ENCODE data around the gene NKAP.
"Not testable (repeated sequence)": the region's sequence is repeated elsewhere in the genome, so short reads cannot be mapped to it uniquely, and the experiment has no call there.

The NKAP gene

DNA sequence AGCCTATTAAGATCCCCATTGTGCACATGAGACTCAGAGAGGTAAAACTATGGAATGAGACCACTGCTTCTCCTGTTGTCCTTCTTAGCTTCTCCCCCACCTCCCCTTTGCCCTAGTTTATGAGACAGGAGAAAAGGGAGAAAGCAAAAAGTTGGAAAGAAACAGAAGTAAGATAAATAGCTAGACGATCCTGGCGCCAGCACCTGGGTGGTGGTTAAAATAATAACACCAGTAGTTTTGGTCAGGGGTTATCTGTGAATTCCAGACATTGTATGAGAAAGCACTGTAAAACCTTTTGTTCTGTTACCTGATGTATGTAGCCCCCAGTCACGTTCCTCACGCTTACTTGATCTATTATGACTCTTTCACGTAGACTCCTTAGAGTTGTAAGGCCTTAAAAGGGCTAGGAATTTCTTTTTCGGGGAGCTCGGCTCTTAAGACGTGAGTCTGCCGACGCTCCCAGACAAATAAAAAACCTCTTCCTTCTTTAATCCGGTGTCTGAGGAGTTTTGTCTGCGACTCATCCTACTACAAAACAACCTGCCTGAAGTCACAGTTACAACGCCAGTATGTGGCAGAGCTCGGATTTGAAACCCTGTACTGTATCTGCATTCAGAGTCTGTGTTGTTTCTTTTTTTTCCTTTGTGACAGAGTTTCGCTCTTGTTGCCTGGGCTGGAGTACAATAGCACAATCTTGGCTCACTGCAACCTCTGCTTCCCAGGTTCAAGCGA is 51.4 kb downstream of the NKAP start:
- not testable (repeated sequence) for H3K27ac ChIP-seq (ENCODE audit: insufficient read depth, low read length, poor library complexity, severe bottlenecking); H3K27me3 ChIP-seq (replicated peaks; ENCODE audit: control insufficient read depth, insufficient read depth, low read length, poor library complexity, severe bottlenecking); H3K4me1 ChIP-seq (ENCODE audit: control insufficient read depth, insufficient read depth, low read length, poor library complexity, severe bottlenecking); H3K9me3 ChIP-seq (ENCODE audit: control insufficient read depth, low read length); H3K4me3 ChIP-seq (ENCODE audit: insufficient read depth, low read depth, low read length, poor library complexity, severe bottlenecking); DNase-seq; H3K36me3 ChIP-seq (ENCODE audit: control insufficient read depth, insufficient read depth, low read length)

DNA sequence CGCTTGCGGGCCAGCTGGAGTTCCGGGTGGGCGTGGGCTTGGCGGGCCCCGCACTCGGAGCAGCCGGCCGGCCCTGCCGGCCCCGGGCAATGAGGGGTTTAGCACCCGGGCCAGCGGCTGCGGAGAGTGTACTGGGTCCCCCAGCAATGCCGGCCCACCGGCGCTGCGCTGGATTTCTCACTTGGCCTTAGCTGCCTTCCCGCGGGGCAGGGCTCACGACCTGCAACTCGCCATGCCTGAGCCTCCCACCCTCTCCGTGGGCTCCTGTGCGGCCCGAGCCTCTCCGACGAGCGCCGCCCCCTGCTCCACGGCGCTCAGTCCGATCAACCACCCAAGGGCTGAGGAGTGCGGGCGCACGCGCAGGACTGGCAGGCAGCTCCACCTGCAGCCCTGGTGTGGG is 52.9 kb downstream of the NKAP start:
- H3K27ac ChIP-seq (ENCODE audit: insufficient read depth, low read length, poor library complexity, severe bottlenecking); H3K4me1 ChIP-seq (ENCODE audit: control insufficient read depth, insufficient read depth, low read length, poor library complexity, severe bottlenecking); H3K4me3 ChIP-seq (ENCODE audit: insufficient read depth, low read depth, low read length, poor library complexity, severe bottlenecking); H3K9me3 ChIP-seq (ENCODE audit: control insufficient read depth, low read length); H3K36me3 ChIP-seq (ENCODE audit: control insufficient read depth, insufficient read depth, low read length); H3K27me3 ChIP-seq (replicated peaks; ENCODE audit: control insufficient read depth, insufficient read depth, low read length, poor library complexity, severe bottlenecking); DNase-seq: not testable (repeated sequence)

DNA sequence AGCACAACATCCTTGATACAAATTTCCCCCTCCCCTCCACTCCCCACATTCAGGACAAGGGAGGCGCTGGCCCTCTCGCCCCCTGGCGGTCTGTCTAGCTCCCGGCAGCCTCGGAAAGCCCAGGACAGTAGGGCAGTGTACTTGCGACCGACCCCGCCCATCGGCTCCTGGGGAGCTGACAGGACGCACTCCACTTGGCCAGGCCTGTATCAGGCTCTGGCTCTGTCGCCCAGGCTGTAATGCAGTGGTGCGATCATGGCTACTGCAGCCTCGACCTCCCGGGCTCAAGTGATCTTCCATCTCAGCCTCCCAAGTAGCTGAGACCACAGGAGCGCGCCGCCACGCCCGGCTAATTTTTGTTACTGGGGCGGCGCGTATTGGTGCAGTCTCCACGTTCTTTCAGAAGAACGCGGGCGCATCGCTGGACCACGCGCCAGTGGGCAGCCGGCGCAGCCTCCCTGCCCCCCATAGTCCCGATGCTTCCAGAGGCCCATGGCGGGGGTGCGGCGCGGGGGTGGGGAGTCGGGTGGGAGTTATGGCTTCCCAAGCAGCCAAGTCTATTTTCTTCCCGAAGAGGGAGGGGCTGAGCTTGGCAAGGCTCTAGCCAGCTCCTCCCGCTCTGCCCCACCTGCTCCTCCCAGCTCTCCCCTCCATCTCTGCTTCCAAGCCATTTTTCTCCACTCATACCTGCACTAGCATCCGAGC is 55.7 kb downstream of the NKAP start:
- Histone ChIP-seq H3K4me1 (ENCODE audit: control insufficient read depth, insufficient read depth, low read length, poor library complexity, severe bottlenecking) (peaks cover 4% of the 10 kb centered on the region), H3K36me3 (ENCODE audit: control insufficient read depth, insufficient read depth, low read length) (no peaks in the 10 kb centered on the region), H3K9me3 (ENCODE audit: control insufficient read depth, low read length) (no peaks in the 10 kb centered on the region), H3K27ac (ENCODE audit: insufficient read depth, low read length, poor library complexity, severe bottlenecking) (no peak overlapping the region), H3K27me3 (replicated peaks; ENCODE audit: control insufficient read depth, insufficient read depth, low read length, poor library complexity, severe bottlenecking) (no peaks in the 10 kb centered on the region), H3K4me3 (ENCODE audit: insufficient read depth, low read depth, low read length, poor library complexity, severe bottlenecking) (peak overlapping the region; percentile 13)
- peak; percentile 29 to 41 (median 30) for DNase-seq

DNA sequence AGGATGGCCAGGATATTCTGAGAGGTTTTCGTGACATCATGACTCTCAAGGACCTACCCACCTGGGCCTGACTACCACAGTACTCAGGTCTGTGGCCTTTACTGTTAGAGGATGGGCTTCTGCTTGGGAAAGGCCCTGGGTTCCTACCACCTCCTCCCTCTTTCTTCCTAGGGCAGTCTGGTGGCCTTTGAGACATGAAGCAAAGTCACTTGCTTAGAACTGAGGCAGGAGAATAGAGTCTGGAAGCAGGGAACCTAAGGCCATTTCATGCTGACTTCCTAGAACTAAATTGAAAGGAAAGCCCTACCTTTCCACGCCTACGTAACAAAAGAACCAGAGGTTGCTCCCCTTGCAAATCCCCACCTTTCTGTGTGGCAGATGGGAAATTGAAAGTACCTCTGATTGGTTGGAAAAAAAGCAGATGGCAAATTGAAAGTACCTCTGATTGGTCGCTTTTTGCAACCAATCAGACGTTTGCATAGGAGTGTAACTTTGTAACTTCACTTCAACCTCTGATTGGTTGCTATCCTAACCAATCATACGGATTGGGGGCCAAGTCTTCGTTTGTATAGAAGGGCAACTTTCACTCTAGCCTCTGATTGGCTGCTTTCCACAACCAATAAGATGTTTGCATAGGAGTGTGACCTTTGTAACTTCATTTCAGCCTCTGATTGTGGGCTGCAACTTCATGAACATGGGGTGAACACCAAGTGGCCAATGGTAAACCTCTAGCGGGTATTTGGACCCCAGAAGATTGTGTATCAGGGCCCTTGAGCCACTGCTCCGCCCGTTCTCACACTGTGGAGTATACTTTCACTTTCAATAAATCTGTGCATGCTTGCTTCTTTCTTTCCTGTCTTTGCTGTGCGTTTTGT is 57.8 kb downstream of the NKAP start:
- no peaks in the 10 kb centered on the region for H3K36me3 ChIP-seq (ENCODE audit: control insufficient read depth, insufficient read depth, low read length)
- peaks cover 4% of the 10 kb centered on the region for H3K4me1 ChIP-seq (ENCODE audit: control insufficient read depth, insufficient read depth, low read length, poor library complexity, severe bottlenecking)
- no peaks in the 10 kb centered on the region for H3K27me3 ChIP-seq (replicated peaks; ENCODE audit: control insufficient read depth, insufficient read depth, low read length, poor library complexity, severe bottlenecking)
- H3K27ac ChIP-seq (ENCODE audit: insufficient read depth, low read length, poor library complexity, severe bottlenecking) = no peak overlapping the region
- H3K9me3 ChIP-seq (ENCODE audit: control insufficient read depth, low read length) = no peaks in the 10 kb centered on the region
- H3K4me3 ChIP-seq (ENCODE audit: insufficient read depth, low read depth, low read length, poor library complexity, severe bottlenecking) = peak overlapping the region; percentile 12
- no peak for DNase-seq

DNA sequence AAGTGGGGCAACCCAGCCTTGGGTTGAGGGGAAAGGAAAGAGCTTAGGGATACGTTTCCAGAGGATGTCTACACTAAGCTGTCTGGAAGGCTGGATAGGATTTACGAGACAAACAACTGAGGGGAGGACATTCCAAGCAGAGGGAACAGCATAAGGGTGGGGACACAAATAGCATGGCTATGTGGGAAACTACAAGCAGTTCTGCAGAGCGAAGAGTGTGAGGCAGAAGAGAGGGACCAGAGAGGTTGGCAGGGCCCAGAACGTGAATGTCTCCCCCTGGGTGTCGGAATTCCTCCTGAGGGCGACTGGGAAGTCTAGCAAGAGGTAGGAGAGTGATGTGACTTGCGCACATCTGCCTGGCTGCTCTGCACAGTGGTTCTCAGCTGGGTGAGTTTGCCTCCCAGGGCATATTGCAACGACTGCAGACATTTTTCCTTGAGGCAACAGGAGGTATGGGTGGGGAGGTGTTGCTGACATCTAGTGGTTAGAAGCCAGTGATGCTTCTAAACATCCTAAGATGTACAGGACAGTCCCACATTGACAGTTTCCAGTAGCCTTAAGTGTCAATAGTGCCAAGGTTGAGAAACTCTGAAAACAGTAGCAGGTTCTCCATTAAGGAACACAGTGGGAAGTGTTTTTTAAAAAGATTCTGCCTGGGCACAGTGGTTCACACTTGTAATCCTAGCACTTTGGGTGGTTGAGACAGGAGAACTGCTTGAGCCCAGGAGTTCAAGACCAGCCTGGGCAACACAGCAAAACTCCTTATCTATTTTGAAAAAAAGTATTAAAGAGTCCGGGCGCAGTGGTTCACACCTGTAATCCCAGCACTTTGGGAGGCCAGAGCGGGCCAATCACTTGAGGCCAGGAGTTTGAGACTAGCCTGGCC is 62.8 kb downstream of the NKAP start:
- Histone ChIP-seq H3K36me3 (ENCODE audit: control insufficient read depth, insufficient read depth, low read length) (no peaks in the 10 kb centered on the region), H3K4me3 (ENCODE audit: insufficient read depth, low read depth, low read length, poor library complexity, severe bottlenecking) (no peak overlapping the region), H3K27me3 (replicated peaks; ENCODE audit: control insufficient read depth, insufficient read depth, low read length, poor library complexity, severe bottlenecking) (no peaks in the 10 kb centered on the region), H3K9me3 (ENCODE audit: control insufficient read depth, low read length) (no peaks in the 10 kb centered on the region), H3K4me1 (ENCODE audit: control insufficient read depth, insufficient read depth, low read length, poor library complexity, severe bottlenecking) (no peaks in the 10 kb centered on the region), H3K27ac (ENCODE audit: insufficient read depth, low read length, poor library complexity, severe bottlenecking) (no peak overlapping the region)
- no peak for DNase-seq

DNA sequence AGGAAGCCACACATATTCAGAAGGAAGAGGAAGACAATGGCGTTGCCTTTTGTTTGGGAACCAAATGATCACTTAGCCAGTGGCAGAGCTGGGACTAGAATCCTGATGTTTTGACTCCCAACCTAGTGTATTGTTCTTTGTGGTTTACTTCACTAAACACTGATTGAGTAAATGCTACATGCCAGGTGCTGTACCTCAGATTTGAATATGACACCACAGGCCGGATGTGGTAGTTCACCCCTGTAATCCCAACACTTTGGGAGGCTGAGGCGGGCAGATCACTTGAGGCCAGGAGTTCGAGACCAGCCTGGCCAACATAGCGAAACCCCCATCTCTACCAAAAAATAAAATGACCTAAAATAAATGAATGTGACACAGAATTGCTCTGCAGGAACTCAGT is 63.5 kb downstream of the NKAP start:
- Histone ChIP-seq H3K27me3 (replicated peaks; ENCODE audit: control insufficient read depth, insufficient read depth, low read length, poor library complexity, severe bottlenecking) (no peaks in the 10 kb centered on the region), H3K36me3 (ENCODE audit: control insufficient read depth, insufficient read depth, low read length) (no peaks in the 10 kb centered on the region), H3K9me3 (ENCODE audit: control insufficient read depth, low read length) (no peaks in the 10 kb centered on the region), H3K27ac (ENCODE audit: insufficient read depth, low read length, poor library complexity, severe bottlenecking) (no peak overlapping the region), H3K4me1 (ENCODE audit: control insufficient read depth, insufficient read depth, low read length, poor library complexity, severe bottlenecking) (no peaks in the 10 kb centered on the region), H3K4me3 (ENCODE audit: insufficient read depth, low read depth, low read length, poor library complexity, severe bottlenecking) (no peak overlapping the region)
- DNase-seq = no peak

DNA sequence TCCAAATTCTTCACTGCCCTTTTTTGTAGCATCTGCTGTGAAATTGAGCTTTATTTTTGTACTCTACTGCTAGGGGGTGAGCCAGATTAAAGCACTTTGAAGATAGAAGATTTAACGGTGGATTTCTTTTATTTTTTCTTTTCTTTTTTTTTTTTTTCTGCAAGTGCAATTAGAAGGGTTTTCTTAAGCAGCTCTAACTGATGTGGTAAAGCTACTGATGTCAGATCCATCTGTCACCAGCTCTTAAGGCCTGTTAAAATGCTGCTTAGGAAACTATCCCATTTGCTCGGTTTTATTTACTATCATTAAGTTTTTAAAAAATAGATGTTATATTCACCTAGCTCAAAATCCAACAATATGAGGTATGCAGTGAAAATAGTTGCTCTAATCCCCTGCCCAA is 64.8 kb downstream of the NKAP start:
- Histone ChIP-seq H3K4me3 (ENCODE audit: insufficient read depth, low read depth, low read length, poor library complexity, severe bottlenecking) (no peak overlapping the region), H3K4me1 (ENCODE audit: control insufficient read depth, insufficient read depth, low read length, poor library complexity, severe bottlenecking) (no peaks in the 10 kb centered on the region), H3K9me3 (ENCODE audit: control insufficient read depth, low read length) (no peaks in the 10 kb centered on the region), H3K36me3 (ENCODE audit: control insufficient read depth, insufficient read depth, low read length) (no peaks in the 10 kb centered on the region), H3K27me3 (replicated peaks; ENCODE audit: control insufficient read depth, insufficient read depth, low read length, poor library complexity, severe bottlenecking) (no peaks in the 10 kb centered on the region), H3K27ac (ENCODE audit: insufficient read depth, low read length, poor library complexity, severe bottlenecking) (no peak overlapping the region)
- no peak for DNase-seq

DNA sequence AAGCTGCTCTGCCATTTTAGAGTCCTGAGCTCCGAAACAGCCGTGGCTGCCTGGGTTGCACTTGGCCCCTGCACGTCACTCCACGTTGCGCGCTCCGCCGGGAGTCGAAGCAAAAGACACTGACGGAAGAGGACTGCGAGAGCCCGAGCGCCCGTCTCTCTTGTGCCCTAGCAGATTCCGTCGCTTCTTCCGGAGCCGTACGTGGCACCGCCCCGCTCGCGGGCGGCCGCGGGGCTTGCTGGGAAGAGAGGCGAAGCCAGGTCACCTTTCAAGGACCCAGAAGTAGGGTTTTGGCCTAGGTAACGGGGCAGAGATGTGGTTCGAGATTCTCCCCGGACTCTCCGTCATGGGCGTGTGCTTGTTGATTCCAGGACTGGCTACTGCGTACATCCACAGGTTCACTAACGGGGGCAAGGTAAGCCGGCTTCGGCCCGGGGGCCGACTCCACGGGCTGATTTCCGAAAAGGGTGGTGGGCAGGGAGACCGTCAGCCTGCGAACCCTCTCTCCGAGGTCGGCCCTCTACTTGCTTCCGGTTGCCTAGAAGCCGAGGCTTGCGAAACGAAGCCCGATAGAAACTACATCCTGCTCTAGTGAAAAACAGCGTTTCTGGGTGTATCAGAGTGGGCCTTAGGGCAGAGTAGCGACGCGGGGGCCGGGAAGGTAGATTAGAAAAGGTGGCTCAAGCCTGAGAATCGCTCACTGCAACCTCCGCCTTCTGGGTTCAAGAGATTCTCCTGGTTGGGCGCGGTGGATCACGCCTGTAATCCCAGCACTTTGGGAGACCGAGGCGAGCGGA is 71.8 kb downstream of the NKAP start, which contains the start of the genes NDUFA1 and RNF113A:
NDUFA1 (plus strand) TSS at position 234 of the 797 bp plus-strand sequence; CDS start at position 314, 80 bp downstream.
RNF113A (minus strand) TSS at position 135 of the 797 bp plus-strand sequence; CDS start at position 15, 120 bp downstream.
- peak within 1 kb of the TSS; percentile 92 for H3K27ac ChIP-seq (ENCODE audit: insufficient read depth, low read length, poor library complexity, severe bottlenecking)
- no peaks in the 10 kb centered on the region for H3K36me3 ChIP-seq (ENCODE audit: control insufficient read depth, insufficient read depth, low read length)
- H3K4me3 ChIP-seq (ENCODE audit: insufficient read depth, low read depth, low read length, poor library complexity, severe bottlenecking) = peak within 1 kb of the TSS; percentile 68
- H3K4me1 ChIP-seq (ENCODE audit: control insufficient read depth, insufficient read depth, low read length, poor library complexity, severe bottlenecking) = peaks cover 7% of the 10 kb centered on the region
- H3K27me3 ChIP-seq (replicated peaks; ENCODE audit: control insufficient read depth, insufficient read depth, low read length, poor library complexity, severe bottlenecking) = no peaks in the 10 kb centered on the region
- peak; percentile 72 to 79 (median 77) for DNase-seq
- no peaks in the 10 kb centered on the region for H3K9me3 ChIP-seq (ENCODE audit: control insufficient read depth, low read length)

DNA sequence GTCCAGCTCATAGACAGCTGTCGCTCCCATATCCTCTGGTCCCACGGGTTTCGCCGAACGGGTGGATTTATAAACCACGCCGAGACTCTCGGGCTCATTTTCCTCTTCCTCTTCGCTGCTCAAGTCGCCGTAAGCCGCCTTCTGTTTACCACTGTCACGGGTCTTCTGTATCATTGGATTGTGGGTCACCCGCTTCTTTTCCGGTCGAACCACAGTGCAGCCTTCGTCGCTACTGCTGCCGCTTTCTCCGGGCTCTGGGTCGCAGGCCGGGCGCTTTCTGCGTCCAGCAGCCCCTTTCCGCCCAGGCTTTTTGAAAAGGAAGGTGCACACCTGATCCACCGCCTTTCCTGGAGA is 72.3 kb downstream of the NKAP start:
- Histone ChIP-seq H3K27me3 (replicated peaks; ENCODE audit: control insufficient read depth, insufficient read depth, low read length, poor library complexity, severe bottlenecking) (no peaks in the 10 kb centered on the region), H3K27ac (ENCODE audit: insufficient read depth, low read length, poor library complexity, severe bottlenecking) (peak overlapping the region; percentile 92), H3K9me3 (ENCODE audit: control insufficient read depth, low read length) (no peaks in the 10 kb centered on the region), H3K4me1 (ENCODE audit: control insufficient read depth, insufficient read depth, low read length, poor library complexity, severe bottlenecking) (peaks cover 7% of the 10 kb centered on the region), H3K4me3 (ENCODE audit: insufficient read depth, low read depth, low read length, poor library complexity, severe bottlenecking) (peak overlapping the region; percentile 68), H3K36me3 (ENCODE audit: control insufficient read depth, insufficient read depth, low read length) (no peaks in the 10 kb centered on the region)
- DNase-seq = peak in 1 of 3 donors; percentile 31
